Kidney (tissue), 14 donors: ENCODE measurements around the gene P2RY2. TPM values are rescaled to one million over a fixed set of nuclear protein-coding genes. Genes with fewer than 3 reads are reported as not detected.
"Not testable (repeated sequence)": the region's sequence is repeated elsewhere in the genome, so short reads cannot be mapped to it uniquely, and the experiment has no call there.

ENCODE experiments used
- DNase-seq, 5 donors: peaks; one replicate each; pipeline ENCODE4 v3.0.0-alpha.2; 2013 to 2020
- FAIRE-seq: peaks from 2 replicates; lab custom pipeline; 2012; peaks lifted over from hg19 to GRCh38; lab: Jason Lieb, UNC
- H3K27ac ChIP-seq, 2 donors: one replicate each; pipeline ENCODE4 v1.7.0; 2013; ENCODE audit warnings: low read depth in 2 of 2, low read length in 2 of 2, inconsistent platforms in 1 of 2
- H3K27me3 ChIP-seq: one replicate; pipeline ENCODE4 v1.7.1; 2013; ENCODE audit warnings: low read length, inconsistent platforms; ENCODE audit not compliant: control insufficient read depth, insufficient read depth
- H3K36me3 ChIP-seq, 3 donors: one replicate each; pipeline versions ENCODE4 v1.7.0 to v1.7.1; 2013; ENCODE audit warnings: low read length in 3 of 3, control low read depth in 1 of 3, inconsistent platforms in 1 of 3; ENCODE audit not compliant: insufficient read depth in 3 of 3, control insufficient read depth in 2 of 3
- H3K4me1 ChIP-seq, 3 donors: one replicate each; pipeline versions ENCODE4 v1.7.0 to v1.7.1; 2013; ENCODE audit warnings: low read length in 3 of 3, inconsistent platforms in 1 of 3, low read depth in 1 of 3; ENCODE audit not compliant: control insufficient read depth in 2 of 3, insufficient read depth in 2 of 3
- H3K4me3 ChIP-seq, 3 donors: one replicate each; pipeline versions ENCODE4 v1.7.0 to v1.8.1; 2013; ENCODE audit warnings: low read length in 3 of 3, control low read depth in 1 of 3, inconsistent platforms in 1 of 3
- H3K9ac ChIP-seq, 3 donors: one replicate each; pipeline versions ENCODE4 v1.7.0 to v1.7.1; 2013; ENCODE audit warnings: low read length in 3 of 3, control low read depth in 1 of 3, inconsistent platforms in 1 of 3
- H3K9me3 ChIP-seq, 3 donors: one replicate each; pipeline versions ENCODE4 v1.7.0 to v1.7.1; 2013; ENCODE audit warnings: low read length in 3 of 3, control low read depth in 1 of 3, inconsistent platforms in 1 of 3; ENCODE audit not compliant: control insufficient read depth in 2 of 3, insufficient read depth in 1 of 3
- intact Hi-C: fragments of 100-400 bp; cut with DNase I; formaldehyde crosslinking; loops from one replicate; pipeline ENCODE4 v1.11.1; 2022
- polyA plus RNA-seq: library from polyadenylated mRNA; stranded (reverse); fragments of 350-450 nt; fragmentation: Illumina TruSeq; extraction: RNeasy Lipid Tissue Mini Kit (QIAGEN cat#74804); gene quantifications from one replicate; pipeline ENCODE4 v1.2.3, GENCODE V29; 2014; ENCODE audit warnings: low read depth, low replicate concordance; ENCODE audit not compliant: insufficient read depth
- total RNA-seq: library from RNA; stranded (reverse); fragmentation: NEBNext Ultra II Directional; extraction: Animal tissue kit (Norgen Biotek cat#: 25700); gene quantifications from one replicate; pipeline ENCODE4 v1.2.1, GENCODE V29; 2021
- TF ChIP-seq, protein P1 (sequence below): IDR thresholded peaks from 3 replicates; pipeline ENCODE4 v1.5.1; 2012; ENCODE audit warnings: mild to moderate bottlenecking, moderate library complexity, borderline replicate concordance; ENCODE audit not compliant: insufficient read depth; ENCODE audit errors: extremely low read depth
- donor health status: control.
- donor health status: control.
- donor health status: control.
- donor health status: control.
- donor health status: control.
- donor health status: DM: yes; HTN: yes; CAD: no.
- donor health status: Normal renal cell carcinoma (clear cell type).

The P2RY2 gene
- total and polyA plus RNA-seq, 2 donors from 2014 or later = 1.3 to 9.7 TPM

DNA sequence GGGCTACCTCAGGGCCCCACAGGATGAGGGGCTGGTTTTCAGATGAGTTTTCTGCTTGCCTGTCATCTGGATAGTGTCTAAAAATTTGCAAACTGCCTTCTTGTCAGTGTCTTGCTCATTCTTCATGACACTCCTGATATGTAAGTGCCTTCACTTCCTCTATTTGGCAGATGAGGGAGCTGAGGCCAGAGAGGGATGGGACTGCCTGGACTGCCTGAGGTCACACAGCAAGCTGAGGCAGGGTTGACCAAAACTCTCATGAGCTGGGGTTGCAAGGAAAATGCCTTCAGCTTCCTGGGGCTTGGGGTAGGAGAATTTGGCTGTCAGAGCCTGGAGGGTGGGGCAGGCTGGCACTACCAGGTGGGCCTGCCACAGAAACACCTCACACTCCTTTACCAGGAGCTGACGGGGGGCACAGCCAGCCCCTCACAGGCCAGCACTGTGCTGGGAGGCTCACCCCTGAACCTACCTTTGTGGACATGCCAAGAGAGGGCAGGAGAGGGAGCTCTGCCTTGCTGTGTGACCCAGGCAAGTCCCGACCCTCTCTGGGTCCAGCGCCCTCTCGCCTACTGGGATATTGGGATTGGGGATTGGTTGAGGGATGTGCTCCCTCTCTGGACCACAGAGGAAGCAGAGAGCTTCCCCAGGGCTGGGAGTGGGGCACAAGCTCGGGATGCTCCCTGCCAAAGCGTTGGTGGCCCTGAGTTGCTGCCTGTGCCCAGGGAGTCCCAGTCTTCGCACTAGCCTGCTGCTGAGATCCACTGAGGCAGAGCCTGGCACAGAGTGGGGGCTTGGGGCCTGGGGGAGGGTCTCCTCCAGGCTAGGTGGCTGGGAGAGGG, 52.2 kb downstream of the P2RY2 start:
- H3K4me1 ChIP-seq = peaks cover 0 to 26% (median 18%) of the 10 kb centered on the region in 3 donors
- H3K9me3 ChIP-seq = no peaks in the 10 kb centered on the region
- H3K36me3 ChIP-seq = no peaks in the 10 kb centered on the region
- H3K27me3 ChIP-seq = no peaks in the 10 kb centered on the region
- peak overlapping the region in 1 of 2 donors; percentile 79 for H3K27ac ChIP-seq
- TF ChIP-seq, protein P1, sequence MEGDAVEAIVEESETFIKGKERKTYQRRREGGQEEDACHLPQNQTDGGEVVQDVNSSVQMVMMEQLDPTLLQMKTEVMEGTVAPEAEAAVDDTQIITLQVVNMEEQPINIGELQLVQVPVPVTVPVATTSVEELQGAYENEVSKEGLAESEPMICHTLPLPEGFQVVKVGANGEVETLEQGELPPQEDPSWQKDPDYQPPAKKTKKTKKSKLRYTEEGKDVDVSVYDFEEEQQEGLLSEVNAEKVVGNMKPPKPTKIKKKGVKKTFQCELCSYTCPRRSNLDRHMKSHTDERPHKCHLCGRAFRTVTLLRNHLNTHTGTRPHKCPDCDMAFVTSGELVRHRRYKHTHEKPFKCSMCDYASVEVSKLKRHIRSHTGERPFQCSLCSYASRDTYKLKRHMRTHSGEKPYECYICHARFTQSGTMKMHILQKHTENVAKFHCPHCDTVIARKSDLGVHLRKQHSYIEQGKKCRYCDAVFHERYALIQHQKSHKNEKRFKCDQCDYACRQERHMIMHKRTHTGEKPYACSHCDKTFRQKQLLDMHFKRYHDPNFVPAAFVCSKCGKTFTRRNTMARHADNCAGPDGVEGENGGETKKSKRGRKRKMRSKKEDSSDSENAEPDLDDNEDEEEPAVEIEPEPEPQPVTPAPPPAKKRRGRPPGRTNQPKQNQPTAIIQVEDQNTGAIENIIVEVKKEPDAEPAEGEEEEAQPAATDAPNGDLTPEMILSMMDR = no peak
- FAIRE-seq (no peak), DNase-seq (peak in 1 of 5 donors; percentile 34)
- H3K9ac ChIP-seq = peak overlapping the region in 1 of 3 donors; percentile 12
- H3K4me3 ChIP-seq = no peak overlapping the region
- intact Hi-C loops = no loop called here

DNA sequence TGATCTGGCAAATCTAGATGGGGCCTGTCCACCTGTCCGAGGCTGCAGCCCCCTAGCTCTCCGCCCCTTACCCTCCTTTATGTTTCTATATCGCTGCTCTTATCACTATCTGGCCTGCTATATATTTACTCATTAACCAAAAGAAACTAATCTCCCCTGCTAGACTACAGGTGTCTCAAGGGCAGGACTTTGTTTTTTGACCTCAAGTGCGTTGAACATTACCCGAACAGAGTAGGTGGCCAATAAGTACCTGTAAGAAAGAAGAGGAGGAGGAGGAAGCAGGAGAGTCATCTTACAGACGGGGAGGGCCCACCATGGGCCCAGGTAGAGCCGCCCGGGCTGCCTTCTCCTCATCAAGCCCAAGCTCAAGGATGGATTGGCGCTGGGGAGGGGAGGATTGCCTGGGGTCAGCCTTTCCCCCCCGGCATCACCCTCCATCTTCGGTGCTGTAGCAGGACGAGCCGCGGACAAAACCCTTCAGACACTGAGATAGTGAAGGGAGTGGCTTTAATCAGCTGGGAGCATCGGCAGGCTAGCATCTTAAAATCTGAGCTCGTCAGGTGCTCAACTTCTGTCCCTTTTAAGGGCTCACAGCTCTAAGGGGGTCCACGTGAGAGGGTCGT, 52.9 kb downstream of the P2RY2 start:
- Histone ChIP-seq H3K27ac (no peak overlapping the region), H3K4me1 (peaks cover 0 to 26% (median 18%) of the 10 kb centered on the region in 3 donors), H3K27me3 (no peaks in the 10 kb centered on the region), H3K4me3 (no peak overlapping the region), H3K9ac (peak overlapping the region in 1 of 3 donors; percentile 12), H3K9me3 (no peaks in the 10 kb centered on the region), H3K36me3 (no peaks in the 10 kb centered on the region)
- TF ChIP-seq, protein P1 = no peak
- peak in 2 of 5 donors; percentile 8 to 32 for DNase-seq
- FAIRE-seq = no peak
- intact Hi-C loops = no loop called here

DNA sequence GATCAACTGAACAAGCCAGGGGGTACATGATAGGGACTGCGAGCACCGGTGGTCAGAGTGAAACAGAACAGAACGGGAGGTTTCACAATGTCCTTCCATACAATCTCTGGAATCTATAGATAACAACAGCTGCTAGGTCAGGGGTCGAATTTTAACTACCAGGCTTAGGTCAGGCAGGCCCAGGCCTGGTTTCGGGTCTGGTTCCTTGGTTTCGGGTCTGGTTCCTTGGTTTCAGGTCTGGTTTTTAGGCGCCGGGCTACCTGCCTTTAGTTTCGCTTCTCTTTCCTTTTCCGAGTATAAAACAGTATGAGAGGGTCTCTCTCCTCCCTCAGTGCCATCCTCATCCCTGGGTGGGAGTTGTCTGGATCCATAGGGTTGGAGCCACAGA, 53.4 kb downstream of the P2RY2 start:
- H3K36me3 ChIP-seq, H3K27me3 ChIP-seq, H3K9me3 ChIP-seq, intact Hi-C loops, FAIRE-seq, DNase-seq, H3K9ac ChIP-seq, H3K4me3 ChIP-seq: not testable (repeated sequence)
- Histone ChIP-seq H3K4me1 (peaks cover 0 to 26% (median 18%) of the 10 kb centered on the region in 3 donors), H3K27ac (peak overlapping the region in 1 of 2 donors; percentile 20)

DNA sequence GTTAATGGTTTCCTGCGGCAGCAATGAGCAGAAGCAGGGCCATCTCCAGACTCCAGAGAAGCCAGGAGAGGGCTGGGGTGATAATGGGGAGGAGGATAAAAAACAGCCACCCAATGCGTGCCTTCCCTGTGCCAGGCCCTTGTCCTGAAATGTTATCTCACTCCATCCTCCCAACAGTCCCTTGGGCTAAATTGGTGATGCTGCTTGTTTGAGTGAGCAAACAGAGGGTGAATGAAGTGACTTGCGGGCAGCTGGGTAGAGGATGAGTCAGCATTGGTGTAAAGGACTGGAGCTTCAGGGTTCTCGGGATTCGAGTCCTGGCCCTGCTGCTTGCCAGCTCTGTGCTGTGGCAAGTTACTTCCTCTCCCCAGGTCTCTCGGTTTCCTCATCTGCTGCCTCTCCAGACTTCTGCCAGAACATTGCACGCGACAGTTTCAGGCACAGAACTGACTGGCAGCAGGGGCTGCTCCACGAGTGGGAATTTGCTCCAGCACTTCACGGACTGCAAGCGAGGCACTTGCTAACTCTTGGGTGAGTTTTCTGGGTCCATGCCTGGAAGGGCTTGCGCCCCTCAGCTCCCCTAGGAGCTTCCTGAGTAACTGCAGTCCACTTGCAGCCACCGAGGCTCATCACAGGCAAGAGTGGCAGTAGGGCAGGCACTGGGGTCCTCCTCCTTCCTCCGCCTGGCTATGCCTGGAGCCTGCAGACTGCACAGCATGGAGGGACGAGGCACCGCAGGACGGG, 54.0 kb downstream of the P2RY2 start, which contains the start of gene P2RY6:
TSS of gene P2RY6 (plus strand) at position 403 of the 744 bp plus-strand sequence. CDS start 24,181 bp downstream, outside the sequence.
- Histone ChIP-seq H3K9ac (no peak within 1 kb of the TSS), H3K4me3 (no peak within 1 kb of the TSS), H3K27ac (peak within 1 kb of the TSS in 1 of 2 donors; percentile 20), H3K27me3 (no peaks in the 10 kb centered on the region), H3K36me3 (no peaks in the 10 kb centered on the region), H3K9me3 (no peaks in the 10 kb centered on the region), H3K4me1 (peaks cover 0 to 23% (median 18%) of the 10 kb centered on the region in 3 donors)
- FAIRE-seq (no peak), DNase-seq (peak in 1 of 5 donors; percentile 36)
- intact Hi-C loops = no loop called here
- TF ChIP-seq, protein P1 = no peak
